ENCODE data around the gene LRRC38.

LRRC38 gene

GRCh38 chr1:13516606-13517005, 2.8 kb upstream of the LRRC38 start:
- no peak for DNase-seq

DNA sequence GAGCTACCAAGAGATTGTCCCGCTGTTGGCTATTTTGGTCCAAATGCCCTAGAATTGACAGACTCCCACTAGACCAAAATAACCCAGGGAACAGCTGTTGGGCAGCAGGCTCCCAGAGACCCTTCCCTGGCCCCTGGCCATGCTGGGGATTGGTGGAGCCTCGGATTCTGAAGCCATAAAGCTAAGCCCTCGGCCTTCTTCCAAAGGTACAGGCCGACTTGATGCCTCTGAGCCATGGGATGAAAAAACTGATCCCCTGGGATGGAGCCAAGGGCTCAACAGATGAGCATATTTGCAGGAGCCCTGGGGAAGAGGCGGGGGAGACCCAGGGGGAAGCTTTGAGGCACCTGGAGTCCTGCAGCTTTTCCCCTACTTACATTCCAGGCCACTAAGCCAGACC, 1.0 kb upstream of the LRRC38 start:
- no peak for DNase-seq

- no peak for DNase-seq
Measured at GRCh38 chr1:13513063-13513894, 524 bp downstream of the LRRC38 start.

GRCh38 chr1:13512472-13512871, 1.3 kb downstream of the LRRC38 start:
- no peak for DNase-seq

- no peak for DNase-seq
Measured at GRCh38 chr1:13510499-13510898, 3.3 kb downstream of the LRRC38 start.

DNA sequence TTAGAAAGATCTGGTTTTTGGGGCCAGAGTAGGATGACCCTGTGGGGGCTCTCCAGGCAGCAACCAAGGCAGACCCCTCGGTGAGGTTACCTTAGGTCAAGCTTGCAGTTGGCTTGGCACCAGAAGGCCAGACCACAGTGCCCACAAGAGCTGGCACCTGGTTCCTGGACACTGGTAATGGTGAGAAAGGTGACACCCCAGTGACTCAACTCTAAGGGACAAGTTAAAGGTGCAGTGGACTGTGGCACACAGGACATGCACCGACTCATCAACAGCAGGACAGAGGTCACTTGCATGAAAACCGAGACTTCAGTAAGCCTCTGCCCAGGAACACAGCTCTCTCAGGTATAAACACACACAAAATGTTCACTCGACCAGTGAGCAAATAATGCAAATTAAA, 6.7 kb downstream of the LRRC38 start:
- no peak for DNase-seq

GRCh38 chr1:13505020-13505419, 8.8 kb downstream of the LRRC38 start:
- DNase-seq: no peak

DNA sequence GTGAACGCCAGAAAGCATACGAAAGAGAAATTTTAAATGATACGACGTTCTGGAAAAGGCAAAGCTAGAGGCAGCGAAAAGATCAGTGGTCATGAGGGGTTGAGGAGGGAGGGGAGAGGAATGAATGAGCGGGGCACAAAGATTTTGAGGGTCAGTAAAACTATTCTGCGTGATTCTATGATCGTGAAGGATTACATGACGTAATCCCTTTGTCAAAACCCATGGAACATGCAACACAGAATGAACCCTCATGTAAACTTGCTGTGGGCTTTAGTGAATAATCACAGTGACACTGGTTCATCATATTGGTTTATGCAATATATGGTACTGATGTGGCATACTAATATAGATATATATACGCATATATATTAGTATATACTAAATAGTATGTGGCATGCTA, 13.0 kb downstream of the LRRC38 start:
- no peak for DNase-seq

DNA sequence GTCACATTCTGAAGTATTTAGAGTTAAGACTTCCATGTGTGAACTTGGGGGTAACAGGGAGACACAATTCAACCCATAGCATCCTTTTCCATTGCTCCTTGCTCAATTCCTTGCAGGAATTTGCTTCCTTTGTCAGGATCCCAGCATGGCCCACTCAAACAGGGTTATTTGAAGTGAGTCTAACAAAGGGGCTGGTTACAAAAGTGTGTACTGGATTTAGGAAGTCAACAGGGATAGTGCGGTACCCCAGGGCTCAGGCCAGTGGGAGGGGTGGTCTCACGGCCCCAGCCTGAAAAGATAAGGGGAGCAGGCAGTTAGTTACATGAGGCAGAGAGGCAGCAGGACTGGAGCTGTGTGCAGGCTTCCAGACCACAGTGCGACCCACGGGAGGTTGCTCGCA, 14.4 kb downstream of the LRRC38 start:
- DNase-seq: no peak

DNA sequence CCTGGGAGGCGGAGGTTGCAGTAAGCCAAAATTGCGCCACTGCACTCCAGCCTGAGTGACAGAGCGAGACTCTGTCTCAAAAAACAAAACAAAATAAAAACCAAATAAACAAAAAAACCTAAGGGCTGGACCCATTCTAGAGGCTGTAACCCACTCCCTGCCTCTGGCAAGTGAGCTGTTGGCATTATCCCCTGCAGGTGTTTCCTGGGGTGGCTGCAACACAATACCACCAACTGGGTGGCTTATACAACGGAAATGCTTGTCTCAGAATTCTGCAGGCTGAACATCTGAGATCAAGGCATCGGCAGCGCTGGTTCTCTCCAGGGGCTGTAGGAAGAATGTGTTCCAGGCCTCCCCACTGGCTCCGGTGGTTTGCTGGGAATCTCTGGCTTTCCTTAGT, 15.2 kb downstream of the LRRC38 start:
- no peak for DNase-seq

- DNase-seq: no peak
Measured at GRCh38 chr1:13495186-13495585, 18.6 kb downstream of the LRRC38 start.

DNA sequence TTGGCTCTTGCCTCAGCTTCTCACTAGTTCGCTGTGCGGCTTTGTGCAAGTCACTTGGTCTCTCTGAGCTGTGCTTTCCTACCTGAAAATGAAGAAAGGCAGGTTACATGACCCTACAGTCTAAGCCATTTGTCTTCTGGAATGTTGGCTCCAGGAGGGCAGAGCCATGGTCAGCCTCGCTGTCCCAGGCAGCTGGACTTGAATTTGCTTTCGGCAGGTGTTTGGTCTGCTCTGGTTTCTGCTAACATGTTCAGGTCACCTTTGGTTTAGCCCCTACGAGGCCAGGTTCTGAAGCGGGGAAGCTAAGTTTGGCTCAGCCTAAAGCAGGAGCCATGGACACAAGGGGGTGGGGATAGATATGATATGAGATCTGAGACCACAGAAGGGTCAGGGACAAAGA, 19.1 kb downstream of the LRRC38 start:
- DNase-seq: no peak

- DNase-seq: no peak
Measured at GRCh38 chr1:13494025-13494424, 19.8 kb downstream of the LRRC38 start.

GRCh38 chr1:13492711-13493110, 21.1 kb downstream of the LRRC38 start:
- DNase-seq: no peak

DNA sequence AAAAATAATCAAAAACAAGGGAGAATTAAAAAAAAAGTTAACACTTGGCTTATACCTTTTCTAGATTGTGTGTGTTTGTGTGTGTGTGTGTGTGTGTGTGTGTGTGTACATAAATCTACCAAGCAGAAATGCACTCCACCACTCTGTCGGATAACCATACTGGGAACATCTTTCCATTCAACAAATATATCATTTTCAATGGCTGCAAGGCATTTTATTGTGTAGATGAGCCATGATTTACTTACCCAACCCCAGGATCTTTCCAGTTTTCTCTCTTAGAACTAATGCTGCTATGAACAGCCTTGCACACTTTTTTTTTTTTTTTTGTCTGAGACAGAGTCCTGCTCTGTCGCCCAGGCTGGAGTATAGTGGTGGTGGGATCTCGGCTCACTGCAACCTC, 25.8 kb downstream of the LRRC38 start:
- DNase-seq: no peak

- no peak for DNase-seq
Measured at GRCh38 chr1:13487143-13487868, 26.5 kb downstream of the LRRC38 start.

DNA sequence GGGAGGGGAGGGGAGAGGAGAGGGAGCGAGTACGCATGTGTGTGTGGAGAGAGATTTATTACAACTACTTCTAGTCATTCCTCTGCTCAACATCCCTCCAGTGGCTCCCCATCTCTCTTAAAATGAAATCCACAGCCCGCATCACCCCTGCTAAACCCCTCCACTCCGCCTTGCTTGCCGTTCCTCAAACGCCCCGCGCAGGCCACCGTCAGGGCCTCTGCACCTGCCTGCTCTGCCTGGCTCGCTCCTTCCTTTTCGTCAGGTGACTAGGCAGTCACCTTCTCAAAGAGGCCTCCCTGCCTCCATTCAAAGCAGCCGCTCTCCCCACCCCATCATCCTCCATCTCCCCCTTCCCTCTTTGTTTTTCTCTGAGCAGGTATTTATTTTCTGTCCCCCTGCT, 29.9 kb downstream of the LRRC38 start:
- no peak for DNase-seq

DNA sequence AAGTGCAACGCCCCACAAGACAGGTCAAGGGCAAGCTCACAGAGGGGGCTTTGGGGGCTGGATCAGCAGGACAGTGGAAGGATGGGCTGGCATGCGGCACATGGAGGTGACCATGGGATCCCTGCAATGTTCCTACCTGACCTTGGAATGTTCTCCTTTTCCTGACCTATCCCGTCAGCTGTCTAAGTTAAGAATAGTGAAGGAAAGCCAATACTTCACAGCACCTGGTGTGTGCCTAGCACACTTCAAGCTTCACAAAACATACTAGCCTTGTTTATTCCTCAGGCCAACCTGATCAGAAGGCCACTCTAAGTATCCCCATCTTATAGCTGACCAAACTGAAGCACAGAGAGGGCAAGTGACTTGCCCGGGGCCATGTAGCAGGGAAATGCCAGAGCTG, 31.2 kb downstream of the LRRC38 start:
- no peak for DNase-seq

GRCh38 chr1:13479171-13479856, 34.5 kb downstream of the LRRC38 start:
- DNase-seq: no peak

- no peak for DNase-seq
Measured at GRCh38 chr1:13478692-13479091, 35.1 kb downstream of the LRRC38 start.

- DNase-seq: no peak
Measured at GRCh38 chr1:13469343-13469742, 44.5 kb downstream of the LRRC38 start.

DNA sequence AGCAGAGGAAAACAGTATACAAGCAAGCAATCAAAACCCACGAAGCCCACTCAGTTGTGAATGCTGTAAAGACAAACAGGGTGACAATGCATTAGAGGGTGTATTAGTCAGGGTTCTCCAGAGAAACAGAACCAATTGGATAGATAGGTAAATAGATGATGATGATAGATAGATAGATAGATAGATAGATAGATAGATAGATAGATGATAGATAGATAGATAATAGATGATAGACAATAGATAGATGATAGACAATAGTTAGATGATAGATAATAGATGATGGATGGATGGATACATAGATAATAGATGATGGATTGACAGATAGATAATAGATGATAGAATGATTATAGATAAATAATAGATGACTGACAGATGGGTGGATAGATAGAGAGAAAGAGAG, 48.3 kb downstream of the LRRC38 start:
- no peak for DNase-seq

GRCh38 chr1:13462682-13463081, 51.1 kb downstream of the LRRC38 start:
- DNase-seq: no peak

DNA sequence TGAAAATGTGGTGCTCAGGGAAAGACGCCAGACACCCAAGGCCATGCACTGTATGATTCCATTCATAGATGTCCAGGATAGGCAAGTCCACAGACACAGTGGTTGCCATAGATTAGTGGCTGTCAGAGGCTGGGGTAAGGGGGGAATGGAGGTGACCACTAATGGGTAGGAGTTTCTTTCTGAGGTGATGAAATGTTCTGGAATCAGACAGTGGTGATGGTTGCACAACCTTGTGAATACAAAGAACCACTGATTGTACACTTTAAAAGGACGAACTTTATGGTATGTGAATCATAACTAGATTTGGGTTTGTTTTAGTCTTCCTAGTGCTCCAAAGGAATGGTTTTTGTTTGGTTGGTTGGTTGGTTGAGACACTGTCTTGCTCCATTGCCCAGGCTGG, 51.8 kb downstream of the LRRC38 start:
- DNase-seq: no peak

Data from activated CD4-positive, alpha-beta T cell treated with anti-CD3 and anti-CD28 coated beads, Interleukin-2, amount 50 U/mL, for 4 hours (primary cell).